Measurements from ENCODE around the gene IL20RB.

DNA sequence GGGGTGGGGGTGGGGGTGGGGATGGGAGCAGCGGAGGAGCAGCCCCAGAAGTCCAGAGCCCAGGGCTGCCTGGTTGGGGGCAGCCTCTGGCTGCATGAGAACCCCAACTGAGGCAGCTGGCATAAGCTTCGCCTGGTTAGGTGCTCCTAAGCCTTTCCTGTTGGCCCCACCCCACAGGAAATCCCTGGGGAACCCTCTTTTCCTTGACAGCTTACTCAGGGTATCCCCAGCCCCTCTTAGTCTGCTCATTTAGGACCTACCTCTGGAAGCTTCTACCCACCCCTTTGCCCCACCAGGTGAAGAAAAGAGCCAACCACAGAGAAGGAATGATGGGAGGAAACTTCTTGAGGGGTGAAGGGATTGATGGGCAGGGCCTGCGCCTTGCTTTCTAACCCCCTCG is 53.4 kb downstream of the IL20RB start:
- TF ChIP-seq ZBTB7A (tag by site-specific recombination; IDR thresholded peaks at IDR 0.05; ENCODE audit: low read depth), result no peak
- TF ChIP-seq HOXA7 (CRISPR knock-in tag; IDR thresholded peaks at IDR 0.05; ENCODE audit: borderline replicate concordance), result no peak
- no peak for TF ChIP-seq CTCF (tag by site-specific recombination; IDR thresholded peaks at IDR 0.05)
- TF ChIP-seq ZNF658 (tag by site-specific recombination; IDR thresholded peaks at IDR 0.05), result no peak
- no peak for TF ChIP-seq ZSCAN18 (tag by site-specific recombination; IDR thresholded peaks at IDR 0.05)
- no peak for TF ChIP-seq REST (tag by site-specific recombination; IDR thresholded peaks at IDR 0.05)
- TF ChIP-seq AEBP2 (tag by site-specific recombination; IDR thresholded peaks at IDR 0.05; ENCODE audit: borderline replicate concordance), result no peak
- TF ChIP-seq MYNN (tag by site-specific recombination; IDR thresholded peaks at IDR 0.05; ENCODE audit: borderline replicate concordance), result no peak
- TF ChIP-seq ZNF510 (tag by site-specific recombination; IDR thresholded peaks at IDR 0.05; ENCODE audit: insufficient replicate concordance), result no peak
- TF ChIP-seq ZNF10 (tag by site-specific recombination; IDR thresholded peaks at IDR 0.05), result no peak
- no peak for TF ChIP-seq SETDB1 (IDR thresholded peaks at IDR 0.05; ENCODE audit: insufficient read length, low read length)
- no peak for TF ChIP-seq ZNF335 (tag by site-specific recombination; conservative IDR thresholded peaks at IDR 0.05)
- no peak for TF ChIP-seq ZNF174 (tag by site-specific recombination; IDR thresholded peaks at IDR 0.05)

Measured in HEK293 (cell line).